MV-4-11 (cell line): ENCODE data around the gene PPM1E.
"Not testable (repeated sequence)": the region's sequence is repeated elsewhere in the genome, so short reads cannot be mapped to it uniquely, and the experiment has no call there.

Experiments
- DNase-seq: peaks from one replicate; lab custom pipeline; 2025; lab: John Stamatoyannopoulos, UW

PPM1E gene

DNA sequence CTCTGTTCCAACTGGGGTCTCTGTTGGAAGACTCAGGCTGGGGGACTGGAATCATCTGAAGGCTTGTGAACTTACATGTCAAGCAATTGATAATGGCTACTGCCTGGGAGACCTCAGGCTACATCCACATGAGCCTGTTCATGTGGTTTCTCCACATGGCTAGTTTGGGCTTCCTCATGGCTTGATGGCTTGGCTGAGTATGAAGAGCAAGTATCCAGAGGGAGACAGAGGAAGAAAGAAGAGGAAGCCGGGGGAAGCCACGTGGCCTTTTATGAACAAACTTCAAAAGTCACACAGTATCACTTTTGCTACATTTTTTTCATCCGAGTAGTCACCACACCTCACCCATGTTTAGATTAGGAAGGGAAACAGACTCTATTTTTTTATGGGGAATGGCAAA is 192.2 kb downstream of the PPM1E start:
- DNase-seq = peak; percentile 35

DNA sequence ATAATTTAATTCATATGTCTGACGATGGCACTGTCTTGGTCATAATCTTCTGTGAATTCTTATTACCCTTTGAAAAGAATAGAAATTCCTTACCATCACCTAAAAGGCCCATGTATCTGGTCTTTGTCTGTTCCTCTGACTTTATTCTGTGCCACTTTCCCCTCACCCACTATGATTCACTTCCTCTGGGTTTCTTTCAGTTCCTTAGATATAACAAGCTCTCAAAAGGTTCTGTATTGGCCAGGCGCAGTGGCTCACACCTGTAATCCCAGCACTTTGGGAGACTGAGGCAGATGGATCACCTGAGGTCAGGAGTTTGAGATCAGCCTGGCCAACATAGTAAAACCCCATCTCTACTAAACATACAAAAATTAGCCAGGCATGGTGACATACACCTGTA is 198.7 kb downstream of the PPM1E start:
- peak; percentile 48 for DNase-seq

DNA sequence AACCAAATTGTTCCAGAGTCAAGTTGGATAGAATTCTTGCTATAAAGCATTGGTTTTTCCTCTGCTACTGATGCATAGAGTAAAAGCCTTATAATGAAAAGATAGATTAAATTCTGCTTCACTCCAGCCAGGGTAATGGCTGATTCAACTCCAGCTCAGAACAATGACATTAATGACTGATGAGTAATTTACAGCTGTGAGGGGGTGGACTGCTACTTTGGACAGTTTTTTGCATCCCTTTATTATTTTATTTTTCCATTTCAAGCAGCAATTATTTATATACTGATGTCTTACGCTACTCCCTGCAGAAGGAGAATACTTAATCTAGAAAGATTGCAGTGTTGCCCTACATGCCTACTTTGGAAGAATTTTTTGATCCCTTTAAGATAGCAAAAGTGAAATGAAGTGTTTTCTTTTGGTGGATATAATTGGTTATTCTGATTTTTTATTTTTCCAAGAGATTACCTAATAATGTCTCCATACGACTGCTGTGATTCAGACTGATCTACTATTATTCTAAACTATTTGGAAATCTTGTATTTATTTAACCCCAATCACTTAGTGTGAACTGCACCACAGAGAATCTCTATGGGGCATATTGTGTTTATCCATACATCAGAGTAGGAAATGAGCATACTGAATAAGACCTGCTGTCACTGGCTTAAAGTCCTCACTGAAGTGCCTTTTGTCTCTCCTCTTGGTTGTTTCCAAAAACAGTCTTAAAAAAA is 201.5 kb downstream of the PPM1E start:
- no peak for DNase-seq

DNA sequence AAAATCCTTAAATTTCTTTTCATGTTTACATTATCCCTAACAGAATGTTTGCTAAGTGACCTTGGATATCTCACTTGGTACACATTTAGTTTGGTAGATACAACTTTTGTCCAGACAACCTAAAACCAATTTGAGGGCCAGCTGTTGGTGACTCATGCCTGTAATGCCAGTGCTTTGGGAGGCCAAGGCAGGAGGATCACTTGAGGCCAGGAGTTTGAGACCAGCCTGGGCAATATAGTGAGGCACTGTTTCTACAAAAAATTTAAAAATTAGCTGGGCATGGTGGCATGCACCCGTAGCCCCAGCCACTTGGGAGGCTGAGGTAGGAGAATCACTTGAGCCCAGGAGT is 202.0 kb downstream of the PPM1E start:
- not testable (repeated sequence) for DNase-seq

DNA sequence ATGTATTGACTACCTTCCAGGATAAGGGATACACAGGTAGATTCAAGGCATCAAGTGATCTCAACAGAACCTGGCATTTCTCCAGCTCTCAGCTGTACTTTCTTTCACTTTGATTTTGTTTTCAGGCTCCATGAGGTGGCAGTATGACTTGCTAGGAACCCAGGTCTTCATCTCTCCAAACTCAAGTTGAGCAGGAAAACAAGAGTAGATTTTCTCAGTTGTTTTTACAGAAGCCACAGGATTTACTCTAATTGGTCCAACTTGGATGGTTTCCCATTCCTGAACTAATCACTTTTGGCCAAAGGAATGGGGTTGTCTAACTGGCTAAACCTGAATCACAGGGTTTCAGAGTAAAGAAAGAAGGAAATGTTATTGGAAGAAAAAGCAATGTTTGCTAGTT is 204.4 kb downstream of the PPM1E start:
- no peak for DNase-seq

DNA sequence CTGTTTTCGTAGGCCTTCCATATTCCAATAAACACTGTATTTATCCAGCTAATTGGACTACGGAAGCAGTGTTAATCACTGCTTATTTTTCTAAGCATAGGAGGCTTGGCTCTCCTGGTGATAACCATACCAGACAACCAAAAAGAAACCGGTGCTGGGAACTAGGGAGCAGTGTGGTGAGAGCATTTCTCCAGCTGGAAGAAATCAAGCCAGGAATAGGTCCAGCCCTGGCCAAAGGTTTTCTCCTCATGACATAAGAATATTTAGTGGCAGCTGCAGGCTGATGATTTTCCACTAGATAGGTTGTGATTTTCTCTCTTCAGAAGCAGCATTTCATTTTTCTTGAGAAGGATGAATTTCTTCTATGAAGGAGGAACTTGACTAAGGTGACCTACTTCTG is 209.6 kb downstream of the PPM1E start:
- no peak for DNase-seq

DNA sequence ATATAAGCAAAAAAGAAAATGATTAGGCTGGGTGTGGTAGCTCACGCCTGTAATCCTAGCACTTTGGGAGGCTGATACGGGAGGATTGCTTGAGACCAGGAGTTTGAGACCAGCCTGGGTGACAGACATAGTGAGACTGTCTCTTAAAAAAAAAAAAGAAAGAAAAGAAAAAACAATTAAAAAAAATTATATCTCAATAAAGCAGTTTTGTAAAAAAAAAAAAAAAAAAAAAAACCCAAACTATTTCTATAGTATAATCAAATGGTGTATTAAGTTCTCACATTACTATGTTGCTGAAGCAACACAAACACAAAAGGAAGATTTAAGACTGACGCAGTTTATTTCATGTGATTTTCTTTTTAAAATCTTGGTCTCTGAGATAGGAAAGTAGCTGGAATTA is 210.6 kb downstream of the PPM1E start:
- no peak for DNase-seq

DNA sequence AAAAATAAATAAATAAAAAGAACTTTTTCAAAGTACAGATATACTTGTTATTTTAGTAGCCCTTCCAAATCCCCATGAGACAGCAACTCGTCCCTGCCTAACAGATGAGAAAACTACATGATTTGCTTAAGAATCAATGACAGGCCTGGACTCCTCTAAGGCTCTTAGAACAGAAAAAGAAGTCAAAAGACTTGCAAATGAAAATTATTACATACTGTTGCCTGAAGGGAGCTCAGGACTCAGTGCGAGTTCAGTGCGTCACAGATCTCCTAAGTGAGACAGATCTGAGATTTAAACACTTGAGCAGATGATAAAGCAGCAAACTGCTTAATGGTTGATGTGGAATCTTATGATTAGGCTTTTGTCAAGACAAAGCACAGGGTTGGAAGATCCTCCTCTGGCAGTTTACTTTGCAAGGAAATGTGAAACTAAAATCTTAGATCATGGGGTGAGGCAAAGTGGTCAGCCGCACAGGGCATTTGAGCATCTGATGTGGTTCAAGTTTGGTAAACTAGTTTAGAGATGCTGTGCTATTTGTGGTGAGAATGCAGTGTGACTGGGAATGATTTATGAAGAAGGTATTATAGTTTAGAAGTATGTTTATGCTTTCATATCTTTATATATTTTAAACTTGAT is 212.9 kb downstream of the PPM1E start:
- no peak for DNase-seq

DNA sequence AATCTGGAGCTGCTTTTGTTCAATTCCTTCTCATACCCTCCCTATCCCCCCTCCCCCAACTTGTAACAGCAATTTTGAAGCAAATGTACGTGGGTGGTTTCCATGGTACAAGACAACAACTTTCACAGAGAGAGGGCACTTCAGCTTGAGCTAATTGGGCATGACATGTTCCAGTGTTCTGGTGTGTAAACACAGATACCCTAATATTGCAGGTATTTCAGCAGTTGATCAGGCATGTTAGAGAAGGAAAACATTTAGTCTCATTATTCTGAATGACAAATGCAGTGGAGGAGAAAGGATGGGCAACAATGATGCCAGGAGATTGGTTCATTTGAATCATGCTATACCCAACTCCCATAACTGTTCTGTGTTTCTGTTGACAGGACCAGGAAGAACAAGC is 213.5 kb downstream of the PPM1E start:
- DNase-seq = no peak

DNA sequence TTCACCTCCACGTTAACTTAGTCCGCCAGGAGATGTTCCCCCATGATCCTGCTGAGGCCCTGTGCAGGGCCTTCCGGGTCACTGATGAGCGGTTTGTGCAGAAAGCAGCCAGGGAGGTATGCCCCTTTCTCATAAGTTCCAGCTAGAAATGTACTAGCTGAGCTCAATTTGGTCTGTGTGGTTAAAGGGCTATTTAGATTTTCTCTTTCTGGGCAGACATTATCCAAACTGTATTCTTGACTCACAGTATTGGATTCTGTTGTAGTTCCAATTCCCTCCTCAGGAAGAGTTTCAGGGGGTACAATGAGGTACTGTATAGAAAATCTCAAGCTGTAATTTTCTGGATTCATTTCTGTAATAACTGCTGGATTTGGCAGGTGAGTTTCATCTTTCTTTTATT is 214.0 kb downstream of the PPM1E start:
- no peak for DNase-seq

DNA sequence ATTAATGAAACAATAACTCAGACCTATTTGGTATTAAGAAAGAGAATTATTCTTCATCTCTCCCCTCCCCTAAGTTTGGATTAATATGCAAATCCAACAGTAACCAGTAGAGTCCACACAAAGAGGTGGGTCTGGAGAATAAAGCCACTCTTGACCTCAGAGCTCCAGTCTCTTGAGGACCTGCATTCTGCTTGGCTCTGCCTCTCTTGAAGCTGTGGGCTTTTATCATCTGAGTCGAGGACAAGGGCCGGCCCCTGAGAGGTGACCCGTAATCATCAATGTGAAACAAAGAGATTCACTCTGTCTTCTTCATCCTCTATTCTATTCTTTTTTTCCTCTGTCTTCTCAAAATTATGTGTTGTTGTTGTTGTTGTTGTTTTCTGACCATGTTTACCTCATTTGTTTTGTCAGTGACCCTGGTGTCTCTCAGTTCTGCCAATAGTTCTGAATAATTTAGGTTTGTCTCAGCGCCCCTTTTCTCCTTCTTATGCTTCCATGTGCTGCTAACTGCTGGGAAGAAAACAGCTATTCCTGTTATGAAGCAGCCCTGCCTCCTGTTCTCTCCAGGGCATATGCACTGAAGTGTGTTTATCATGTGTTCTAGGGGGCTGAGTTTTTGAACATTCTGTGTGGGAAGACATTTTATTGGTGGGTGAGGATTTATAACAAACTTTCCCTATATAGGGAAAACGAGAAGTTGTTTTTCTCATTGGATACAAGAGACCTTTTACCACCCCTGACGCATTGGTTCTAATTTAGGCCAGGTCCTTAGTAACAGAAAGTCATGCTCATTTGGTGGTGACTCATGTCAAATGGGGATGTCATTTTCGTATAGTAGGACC is 215.2 kb downstream of the PPM1E start:
- peak; percentile 57 for DNase-seq

DNA sequence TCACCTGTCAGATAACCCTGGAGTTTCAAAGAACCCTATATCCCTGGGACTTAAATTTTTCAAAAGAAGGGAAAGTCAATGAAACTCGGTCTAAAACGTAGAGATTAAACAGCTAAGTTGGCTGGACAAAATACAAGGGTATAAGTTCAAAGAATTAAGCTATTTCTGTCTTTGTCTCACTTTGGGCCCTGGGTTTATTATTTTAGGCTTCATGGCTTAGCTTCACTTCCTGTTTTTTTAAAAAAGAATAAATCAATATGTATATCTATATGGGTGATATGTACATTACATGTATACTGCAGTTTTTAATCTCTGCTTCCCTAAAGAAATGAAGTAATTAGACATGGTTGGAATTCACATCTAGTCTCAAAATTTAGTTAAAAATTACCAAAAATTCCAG is 218.7 kb downstream of the PPM1E start:
- DNase-seq = peak; percentile 52

DNA sequence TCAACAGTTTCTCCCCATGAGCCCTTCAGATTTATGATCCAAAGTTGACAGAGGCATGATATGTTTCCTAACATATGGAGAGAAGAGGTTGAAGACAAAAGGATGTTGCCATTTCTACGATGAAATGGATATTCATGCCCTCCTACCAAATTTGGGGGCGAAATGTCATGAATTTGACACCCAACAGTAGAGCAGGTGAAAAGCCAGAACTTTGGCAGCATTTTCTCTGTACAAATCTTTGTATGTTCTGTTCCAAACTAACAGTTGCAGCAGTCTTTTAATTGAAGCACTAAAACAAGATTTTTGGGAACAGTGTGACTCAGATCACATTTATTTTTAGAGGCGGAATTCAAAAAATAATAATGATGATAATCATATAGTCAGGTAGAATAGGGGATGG is 220.9 kb downstream of the PPM1E start:
- no peak for DNase-seq

DNA sequence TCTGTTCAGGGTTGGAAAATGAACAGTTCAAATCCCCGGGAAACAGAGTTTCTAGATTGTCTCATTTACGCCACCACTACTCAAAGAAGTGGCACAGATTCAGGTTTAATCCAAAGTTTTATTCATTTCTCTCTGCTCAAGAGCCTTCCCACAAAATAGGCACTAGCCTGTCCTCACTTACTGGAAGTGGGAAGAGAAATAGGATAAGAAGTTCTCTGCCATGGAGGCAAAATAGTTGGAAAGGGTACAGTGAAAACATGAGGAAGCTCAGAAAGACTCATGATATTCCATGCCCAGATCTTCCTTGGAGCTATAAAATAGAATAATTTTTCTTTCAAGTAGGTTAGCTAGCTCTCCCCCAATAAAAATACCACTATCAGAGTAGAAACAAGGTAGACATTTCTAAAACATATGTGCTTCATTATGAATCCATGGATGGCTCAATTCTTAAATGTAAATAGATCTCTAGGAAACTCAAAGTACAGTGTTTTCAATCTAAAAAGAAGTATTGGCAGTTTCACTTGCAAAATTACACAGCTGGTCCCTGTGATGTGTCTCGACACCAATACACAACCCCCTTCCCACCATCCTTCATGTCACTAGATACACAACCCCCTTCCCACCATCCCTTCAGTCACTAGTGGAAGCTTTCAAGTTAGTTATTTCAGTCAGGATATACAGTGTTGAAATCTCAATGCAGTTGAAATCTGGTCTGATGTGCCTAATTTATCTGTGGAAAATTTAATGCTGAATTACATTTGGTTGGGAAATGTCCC is 225.2 kb downstream of the PPM1E start:
- no peak for DNase-seq

DNA sequence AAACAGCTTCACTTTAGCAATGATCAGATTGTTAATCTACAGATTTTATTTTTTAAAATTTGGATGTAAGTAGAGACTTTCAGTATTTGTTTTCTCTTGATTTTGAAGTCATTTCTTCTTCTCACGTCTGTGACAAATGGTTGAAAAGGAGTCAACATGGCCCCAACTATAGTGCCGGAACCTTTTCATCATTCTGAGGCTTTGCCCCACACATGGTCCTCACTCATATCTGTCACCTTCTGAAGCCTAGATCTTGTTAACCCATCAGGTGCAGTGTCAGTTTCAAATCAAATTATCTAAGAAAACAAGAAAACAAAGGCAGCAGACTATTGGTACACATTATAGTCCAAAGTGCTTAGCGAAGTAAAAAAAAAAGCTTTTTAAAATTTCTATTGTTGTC is 227.0 kb downstream of the PPM1E start:
- no peak for DNase-seq

DNA sequence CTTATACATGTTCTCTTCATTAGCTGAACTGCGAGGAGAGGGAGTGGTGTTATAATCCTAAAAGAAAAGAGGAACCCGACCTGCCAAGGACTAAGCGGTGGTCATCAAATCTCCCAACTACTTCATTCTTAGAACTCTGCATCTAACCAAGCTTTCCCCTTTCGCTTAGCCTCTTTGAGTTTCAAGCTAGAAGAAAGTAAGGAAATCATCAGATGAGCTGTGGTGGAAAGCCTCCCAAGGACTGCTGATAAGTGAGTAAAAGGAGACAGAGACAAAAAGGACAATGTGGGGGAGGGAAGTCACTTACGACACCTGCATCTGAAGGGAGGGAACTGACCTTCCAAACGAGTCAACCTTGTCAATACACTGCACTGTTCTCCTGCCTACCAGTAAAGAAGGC is 229.7 kb downstream of the PPM1E start:
- DNase-seq = peak; percentile 59

DNA sequence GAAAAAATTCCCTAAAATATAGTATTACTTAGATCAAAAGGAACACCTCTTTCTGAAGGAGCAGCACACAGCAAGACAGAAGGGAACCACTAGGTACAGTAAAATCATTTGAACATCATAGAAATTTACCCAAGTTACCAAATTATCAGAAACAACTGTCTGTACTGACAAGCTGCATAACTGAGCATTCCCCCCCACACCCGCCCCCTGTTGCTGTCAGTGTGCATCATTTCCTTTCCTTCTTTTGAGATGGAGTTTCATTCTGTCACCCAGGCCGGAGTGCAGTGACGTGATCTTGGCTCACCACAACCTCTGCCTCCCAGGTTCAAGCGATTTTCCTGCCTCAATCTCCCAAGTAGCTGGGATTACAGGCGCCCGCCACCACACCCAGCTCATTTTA is 230.3 kb downstream of the PPM1E start:
- no peak for DNase-seq

DNA sequence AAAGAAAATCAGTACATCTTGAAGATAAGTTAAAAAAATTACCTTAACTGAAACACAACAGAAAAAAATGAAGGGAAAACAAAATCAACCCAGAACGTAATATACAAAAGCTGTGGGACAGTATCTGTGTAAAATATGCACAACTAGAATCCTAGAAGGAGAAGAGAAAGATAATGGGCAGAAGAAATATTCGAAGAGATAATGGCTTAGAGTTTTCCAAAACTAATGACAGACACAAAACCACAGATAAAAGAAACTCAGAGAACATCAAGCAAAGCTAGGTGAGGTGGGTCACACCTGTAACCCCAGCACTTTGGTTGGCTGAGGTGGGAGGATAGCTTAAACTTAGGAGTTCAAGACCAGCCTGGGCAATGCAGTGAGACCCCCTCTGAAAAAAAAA is 234.0 kb downstream of the PPM1E start:
- DNase-seq = no peak

DNA sequence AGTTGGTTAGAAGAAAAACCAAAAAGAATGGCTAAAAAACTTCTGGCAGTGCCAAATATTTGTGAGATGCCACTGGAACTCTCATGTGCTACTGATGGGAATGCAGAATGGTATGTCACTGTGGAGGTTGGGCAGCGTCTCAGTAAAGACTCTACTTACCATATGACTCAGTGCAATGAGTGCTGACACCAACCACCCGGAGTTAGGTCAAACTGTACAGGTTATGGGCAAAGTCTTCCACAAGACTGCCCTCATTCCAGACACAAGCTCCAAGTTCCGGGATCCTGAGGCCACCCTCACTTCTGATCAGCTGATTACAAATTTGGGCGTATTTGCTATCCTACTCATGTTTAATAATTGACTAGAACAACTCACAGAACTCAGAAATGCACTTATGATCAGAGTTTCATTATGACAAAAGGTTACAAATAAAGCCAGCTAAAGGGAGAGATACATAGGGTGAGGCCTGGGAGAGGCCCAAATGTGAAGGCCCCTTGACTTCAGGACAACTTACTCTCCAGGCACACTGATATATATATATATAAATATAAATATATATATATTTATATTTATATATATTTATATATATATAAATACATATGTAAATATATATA is 236.2 kb downstream of the PPM1E start:
- DNase-seq = no peak

DNA sequence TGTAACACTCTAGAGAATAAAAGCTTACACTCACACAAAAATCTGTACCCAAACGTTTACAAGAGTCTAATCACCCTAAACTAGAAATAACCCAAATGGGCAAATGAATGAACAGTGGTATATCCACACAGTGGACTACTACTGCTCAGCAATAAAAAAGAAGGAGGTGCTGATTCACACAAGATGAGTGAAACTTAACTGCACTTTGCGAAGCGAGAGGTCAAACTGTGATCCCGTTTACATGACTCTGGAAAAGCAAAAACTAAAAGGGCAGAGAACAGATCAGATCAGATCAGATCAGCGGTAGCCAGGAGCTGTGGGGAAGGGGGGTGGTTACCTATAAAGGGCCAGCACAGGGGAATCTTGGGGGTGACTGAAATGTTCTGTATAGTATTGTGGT is 237.7 kb downstream of the PPM1E start:
- DNase-seq = no peak

DNA sequence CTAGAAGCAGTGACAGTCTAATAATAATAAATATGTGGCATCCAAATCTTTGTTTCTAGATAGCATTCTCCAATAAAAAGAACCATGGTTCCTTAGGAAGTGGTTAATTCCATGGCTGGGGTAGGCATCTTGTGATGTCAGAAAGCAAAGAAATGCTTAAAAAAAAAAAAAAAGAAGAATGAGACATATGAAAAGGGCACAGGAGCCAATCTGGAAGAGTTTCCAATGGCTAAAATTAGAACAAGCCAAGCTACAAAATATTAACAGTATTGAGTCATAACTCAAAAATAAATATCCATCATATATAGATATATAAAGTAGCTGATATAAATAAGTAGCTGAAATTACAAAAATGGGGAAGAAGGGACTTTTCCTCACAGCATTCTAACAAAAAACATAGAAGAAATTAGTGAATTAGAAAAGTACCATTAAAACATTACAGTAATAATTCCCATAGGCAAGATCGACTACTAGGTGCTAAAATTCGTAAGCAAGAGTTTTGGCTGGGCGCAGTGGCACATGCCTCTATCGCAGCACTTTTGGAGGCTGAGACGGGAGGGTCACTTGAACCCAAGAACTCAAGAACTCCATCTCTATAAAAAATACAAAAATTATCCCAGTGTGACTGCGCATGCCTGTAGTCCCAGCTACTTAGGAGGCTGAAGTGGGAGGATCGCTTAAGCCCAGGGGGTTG is 239.7 kb downstream of the PPM1E start:
- DNase-seq = no peak
